A673 (cell line): ENCODE measurements around the gene MICAL2. TPM values are rescaled to one million over a fixed set of nuclear protein-coding genes. Genes with fewer than 3 reads are reported as not detected.

Experiments
- BruUV-seq: library from RNA; stranded (reverse); fragments of 400-500 nt; replicated peaks from 2 replicates; lab custom pipeline; 2021; lab: Mats Ljungman, UMichigan
- CTCF ChIA-PET: fragments of 300-600 bp; sonication (Branson Sonifier 250); formaldehyde crosslinking; loops from one replicate; lab custom pipeline; 2022; ENCODE audit warnings: antibody characterized with exemption; lab: Charles Lee
- POLR2A ChIA-PET: fragments of 300-600 bp; sonication (Branson Sonifier 250); formaldehyde crosslinking; loops from one replicate; lab custom pipeline; 2022; ENCODE audit warnings: antibody characterized with exemption; ENCODE audit not compliant: low non-redundant PET; lab: Charles Lee
- DNase-seq: peaks from one replicate; pipeline ENCODE4 v3.0.0-alpha.2; 2015; ENCODE audit warnings: low spot score
- H3K27ac ChIP-seq: fragments of 200-600 bp; sonication (generic); 2 replicates; pipeline ENCODE4 v1.5.1; 2016; ENCODE audit warnings: mixed run types, low read depth, mild to moderate bottlenecking, mixed read lengths, antibody characterized with exemption, low read length; ENCODE audit not compliant: poor library complexity, severe bottlenecking
- H3K27me3 ChIP-seq: fragments of 200-600 bp; sonication (generic); replicated peaks from 2 replicates; pipeline ENCODE4 v1.6.1; 2017; ENCODE audit warnings: mixed run types, low read depth, mild to moderate bottlenecking, mixed read lengths, antibody characterized with exemption, low read length; ENCODE audit not compliant: insufficient read depth, poor library complexity
- H3K36me3 ChIP-seq: fragments of 200-600 bp; sonication (generic); 2 replicates; pipeline ENCODE4 v1.6.1; 2016; ENCODE audit warnings: mixed run types, mild to moderate bottlenecking, mixed read lengths, antibody characterized with exemption, low read length; ENCODE audit not compliant: insufficient read depth, poor library complexity, severe bottlenecking
- H3K4me1 ChIP-seq: fragments of 200-600 bp; sonication (generic); 2 replicates; pipeline ENCODE4 v1.6.1; 2017; ENCODE audit warnings: mixed run types, mild to moderate bottlenecking, mixed read lengths, antibody characterized with exemption, low read length; ENCODE audit not compliant: insufficient read depth, poor library complexity, severe bottlenecking
- H3K4me3 ChIP-seq: fragments of 200-600 bp; sonication (generic); 2 replicates; pipeline ENCODE4 v1.5.1; 2016; ENCODE audit warnings: low read depth, mixed run types, mild to moderate bottlenecking, mixed read lengths, low read length; ENCODE audit not compliant: poor library complexity, severe bottlenecking
- H3K9me3 ChIP-seq: fragments of 200-600 bp; sonication (generic); 2 replicates; pipeline ENCODE4 v1.6.1; 2016; ENCODE audit warnings: mixed run types, low read depth, mild to moderate bottlenecking, mixed read lengths, antibody characterized with exemption, low read length; ENCODE audit not compliant: poor library complexity, severe bottlenecking
- EZH2 ChIP-seq: fragments of 200-600 bp; sonication (generic); IDR thresholded peaks from 2 replicates; pipeline ENCODE4 v1.6.1; 2017; ENCODE audit warnings: borderline replicate concordance, low read depth, mild to moderate bottlenecking, mixed read lengths, antibody characterized with exemption, low read length; ENCODE audit not compliant: poor library complexity, severe bottlenecking
- intact Hi-C: fragments of 100-400 bp; cut with micrococcal nuclease; formaldehyde crosslinking; loops from one replicate; pipeline ENCODE4 v1.10.0; 2022; ENCODE audit not compliant: unreplicated experiment
- total RNA-seq: library from RNA; stranded (reverse); gene quantifications from 2 replicates; pipeline ENCODE4 v1.2.3, GENCODE V29; 2021
- TF ChIP-seq, protein P1 (sequence below): fragments of 300-800, 200-600 bp; sonication (generic); conservative IDR thresholded peaks from 2 replicates; pipeline ENCODE4 v1.5.1; 2017; ENCODE audit warnings: low read depth, mild to moderate bottlenecking, antibody characterized with exemption, low read length, moderate library complexity, mixed read lengths

Gene MICAL2
- total RNA-seq, 1 experiment from 2014 or later: 1.1 TPM

- Histone ChIP-seq H3K4me1 (peaks cover 26% of the 10 kb centered on the region), H3K27ac (no peak overlapping the region), H3K4me3 (no peak overlapping the region), H3K27me3 (no peaks in the 10 kb centered on the region), H3K9me3 (no peaks in the 10 kb centered on the region), H3K36me3 (no peaks in the 10 kb centered on the region)
- DNase-seq: no peak
- no peak for TF ChIP-seq EZH2
- TF ChIP-seq, protein P1, sequence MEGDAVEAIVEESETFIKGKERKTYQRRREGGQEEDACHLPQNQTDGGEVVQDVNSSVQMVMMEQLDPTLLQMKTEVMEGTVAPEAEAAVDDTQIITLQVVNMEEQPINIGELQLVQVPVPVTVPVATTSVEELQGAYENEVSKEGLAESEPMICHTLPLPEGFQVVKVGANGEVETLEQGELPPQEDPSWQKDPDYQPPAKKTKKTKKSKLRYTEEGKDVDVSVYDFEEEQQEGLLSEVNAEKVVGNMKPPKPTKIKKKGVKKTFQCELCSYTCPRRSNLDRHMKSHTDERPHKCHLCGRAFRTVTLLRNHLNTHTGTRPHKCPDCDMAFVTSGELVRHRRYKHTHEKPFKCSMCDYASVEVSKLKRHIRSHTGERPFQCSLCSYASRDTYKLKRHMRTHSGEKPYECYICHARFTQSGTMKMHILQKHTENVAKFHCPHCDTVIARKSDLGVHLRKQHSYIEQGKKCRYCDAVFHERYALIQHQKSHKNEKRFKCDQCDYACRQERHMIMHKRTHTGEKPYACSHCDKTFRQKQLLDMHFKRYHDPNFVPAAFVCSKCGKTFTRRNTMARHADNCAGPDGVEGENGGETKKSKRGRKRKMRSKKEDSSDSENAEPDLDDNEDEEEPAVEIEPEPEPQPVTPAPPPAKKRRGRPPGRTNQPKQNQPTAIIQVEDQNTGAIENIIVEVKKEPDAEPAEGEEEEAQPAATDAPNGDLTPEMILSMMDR: no peak
- CTCF ChIA-PET: no interaction called here
- BruUV-seq: no TSS peak
- intact Hi-C loops: no loop called here
- POLR2A ChIA-PET: no interaction called here
Measured at GRCh38 chr11:12070446-12071267, 39.7 kb upstream of the MICAL2 start.

- BruUV-seq: no TSS peak
- Histone ChIP-seq H3K27ac (no peak overlapping the region), H3K36me3 (no peaks in the 10 kb centered on the region), H3K4me1 (peaks cover 17% of the 10 kb centered on the region), H3K9me3 (no peaks in the 10 kb centered on the region), H3K4me3 (no peak overlapping the region), H3K27me3 (no peaks in the 10 kb centered on the region)
- ChIA-PET POLR2A (no interaction called here), CTCF (no interaction called here)
- intact Hi-C loops: no loop called here
- TF ChIP-seq, protein P1: no peak
- no peak for TF ChIP-seq EZH2
- DNase-seq: no peak
Measured at GRCh38 chr11:12071574-12071973, 38.8 kb upstream of the MICAL2 start.

GRCh38 chr11:12073436-12073835, 37.0 kb upstream of the MICAL2 start:
- DNase-seq: no peak
- POLR2A ChIA-PET: no interaction called here
- TF ChIP-seq, protein P1: no peak
- TF ChIP-seq EZH2: no peak
- H3K9me3 ChIP-seq: no peaks in the 10 kb centered on the region
- intact Hi-C loops: no loop called here
- H3K36me3 ChIP-seq: no peaks in the 10 kb centered on the region
- H3K27me3 ChIP-seq: no peaks in the 10 kb centered on the region
- H3K27ac ChIP-seq: no peak overlapping the region
- BruUV-seq: no TSS peak
- no peaks in the 10 kb centered on the region for H3K4me1 ChIP-seq
- CTCF ChIA-PET: no interaction called here
- H3K4me3 ChIP-seq: no peak overlapping the region
